GM23338 (cell line): ENCODE measurements around the gene ARID3B. TPM values are rescaled to one million over a fixed set of nuclear protein-coding genes. Genes with fewer than 3 reads are reported as not detected.

Experiments
- ATAC-seq: fragments of 200-7000 bp; cut with Tn5 transposase; 3 replicates; pipeline ENCODE4 v1.9.1; 2020
- DNase-seq: peaks from one replicate; pipeline ENCODE4 v3.0.0-alpha.2; 2015; ENCODE audit warnings: low spot score
- H2AFZ ChIP-seq: fragments of 200-600 bp; sonication (generic); 2 replicates; pipeline ENCODE4 v1.8.0; 2016; ENCODE audit warnings: antibody characterized with exemption, mild to moderate bottlenecking, moderate library complexity
- H3F3A ChIP-seq: fragments of 200-600 bp; sonication (generic); replicated peaks from 2 replicates; pipeline ENCODE4 v1.8.0; 2017; ENCODE audit warnings: antibody characterized with exemption, mixed run types, low read depth
- H3K27ac ChIP-seq: fragments of 200-600 bp; sonication (generic); 2 replicates; pipeline ENCODE4 v1.6.1; 2016; ENCODE audit warnings: low read depth
- H3K27me3 ChIP-seq: fragments of 200-600 bp; sonication (generic); 2 replicates; pipeline ENCODE4 v1.8.0; 2016; ENCODE audit warnings: mild to moderate bottlenecking, mixed run types, moderate library complexity; ENCODE audit not compliant: insufficient read depth
- H3K36me3 ChIP-seq: fragments of 200-600 bp; sonication (generic); 2 replicates; pipeline ENCODE4 v1.8.0; 2016; ENCODE audit warnings: mild to moderate bottlenecking; ENCODE audit not compliant: insufficient read depth
- H3K4me1 ChIP-seq: fragments of 200-600 bp; sonication (generic); 2 replicates; pipeline ENCODE4 v1.8.0; 2016; ENCODE audit warnings: mild to moderate bottlenecking, moderate library complexity; ENCODE audit not compliant: insufficient read depth
- H3K4me2 ChIP-seq: fragments of 200-600 bp; sonication (generic); 2 replicates; pipeline ENCODE4 v1.7.1; 2017; ENCODE audit warnings: mixed run types
- H3K4me3 ChIP-seq: fragments of 200-600 bp; sonication (generic); 2 replicates; pipeline ENCODE4 v1.6.1; 2016; ENCODE audit warnings: mixed run types
- H3K79me2 ChIP-seq: fragments of 200-600 bp; sonication (generic); replicated peaks from 2 replicates; pipeline ENCODE4 v1.8.0; 2017; ENCODE audit warnings: mild to moderate bottlenecking; ENCODE audit not compliant: insufficient read depth
- H3K9me2 ChIP-seq: fragments of 200-600 bp; sonication (generic); 2 replicates; pipeline ENCODE4 v1.8.0; 2017; ENCODE audit not compliant: insufficient read depth
- H4K20me1 ChIP-seq: fragments of 200-600 bp; sonication (generic); replicated peaks from 2 replicates; pipeline ENCODE4 v1.8.0; 2017; ENCODE audit warnings: mild to moderate bottlenecking; ENCODE audit not compliant: insufficient read depth
- H3K27ac Mint-ChIP-seq: 2 replicates; pipeline ENCODE4 v1.8.0; 2020; ENCODE audit warnings: inconsistent platforms, mild to moderate bottlenecking, moderate library complexity, mixed read lengths
- H3K27me3 Mint-ChIP-seq: 3 replicates; pipeline ENCODE4 v1.8.0; 2022; ENCODE audit warnings: low read depth, mild to moderate bottlenecking, moderate library complexity, mixed read lengths, inconsistent platforms; ENCODE audit not compliant: insufficient read depth, poor library complexity
- H3K36me3 Mint-ChIP-seq: 3 replicates; pipeline ENCODE4 v1.8.0; 2021; ENCODE audit warnings: low read depth, mild to moderate bottlenecking, inconsistent platforms, moderate library complexity, mixed read lengths
- H3K4me1 Mint-ChIP-seq: 3 replicates; pipeline ENCODE4 v1.8.0; 2020; ENCODE audit warnings: mild to moderate bottlenecking, inconsistent platforms, mixed read lengths
- H3K4me3 Mint-ChIP-seq: 3 replicates; pipeline ENCODE4 v1.8.0; 2021; ENCODE audit warnings: moderate library complexity, mild to moderate bottlenecking, inconsistent platforms, mixed read lengths
- H3K9me3 Mint-ChIP-seq: 3 replicates; pipeline ENCODE4 v1.8.0; 2020; ENCODE audit warnings: moderate library complexity, mild to moderate bottlenecking, inconsistent platforms, mixed read lengths
- CREB1 ChIP-seq: fragments of 250-450 bp; sonication (Bioruptor Pico); IDR thresholded peaks from 2 replicates; pipeline ENCODE4 v1.5.0; 2020; ENCODE audit warnings: low read depth, mild to moderate bottlenecking, moderate library complexity
- CTCF ChIP-seq, 2 experiments: fragments of 200-600 bp in 1 of 2; sonication (generic) in 1 of 2; conservative IDR thresholded peaks; 2 replicates each; pipeline versions ENCODE4 v1.5.1 to v1.6.1; 2016 to 2017; ENCODE audit warnings: antibody characterized with exemption in 2 of 2, low read depth in 2 of 2, mild to moderate bottlenecking in 2 of 2, moderate library complexity in 1 of 2
- ETS1 ChIP-seq: IDR thresholded peaks from 2 replicates; pipeline ENCODE4 v1.6.1; 2016; ENCODE audit warnings: antibody characterized with exemption
- EZH2 ChIP-seq: fragments of 200-600 bp; sonication (generic); IDR thresholded peaks from one replicate; pipeline ENCODE4 v1.8.0; 2017; ENCODE audit warnings: antibody characterized with exemption, mild to moderate bottlenecking, low read depth; ENCODE audit not compliant: unreplicated experiment
- EZH2phosphoT487 ChIP-seq: fragments of 200-600 bp; sonication (generic); IDR thresholded peaks from one replicate; pipeline ENCODE4 v1.8.1; 2018; ENCODE audit warnings: antibody characterized with exemption; ENCODE audit not compliant: unreplicated experiment
- JUNB ChIP-seq: IDR thresholded peaks from one replicate; pipeline ENCODE4 v1.6.1; 2016; ENCODE audit warnings: antibody characterized with exemption; ENCODE audit not compliant: unreplicated experiment
- NANOG ChIP-seq: IDR thresholded peaks from 2 replicates; pipeline ENCODE4 v1.6.1; 2016; ENCODE audit warnings: antibody characterized with exemption, borderline replicate concordance
- POLR2AphosphoS5 ChIP-seq: IDR thresholded peaks from 2 replicates; pipeline ENCODE4 v1.6.1; 2016; ENCODE audit warnings: antibody characterized with exemption, low read depth
- REST ChIP-seq: IDR thresholded peaks from one replicate; pipeline ENCODE4 v1.6.1; 2018; ENCODE audit warnings: antibody characterized with exemption; ENCODE audit not compliant: unreplicated experiment
- STAT1 ChIP-seq: IDR thresholded peaks from one replicate; pipeline ENCODE4 v1.6.1; 2016; ENCODE audit warnings: antibody characterized with exemption; ENCODE audit not compliant: unreplicated experiment
- ZNF114 ChIP-seq: fragments of 250-450 bp; sonication (Bioruptor Pico); IDR thresholded peaks from 2 replicates; pipeline ENCODE4 v1.5.0; 2020; ENCODE audit warnings: mild to moderate bottlenecking, moderate library complexity
- ZNF331 ChIP-seq: fragments of 250-450 bp; sonication (Bioruptor Pico); IDR thresholded peaks from 2 replicates; pipeline ENCODE4 v1.5.0; 2020; ENCODE audit warnings: low read depth, mild to moderate bottlenecking, moderate library complexity
- ZNF462 ChIP-seq: fragments of 250-450 bp; sonication (Bioruptor Pico); IDR thresholded peaks from 2 replicates; pipeline ENCODE4 v1.5.0; 2020; ENCODE audit warnings: mild to moderate bottlenecking, moderate library complexity
- polyA plus RNA-seq: library from polyadenylated mRNA; unstranded; fragments of >200 nt; fragmentation: Nextera tagmentation; extraction: Ambion mirVana; gene quantifications from 2 replicates; pipeline ENCODE4 v1.2.1, GENCODE V29; 2016
- total RNA-seq: library from RNA; depleted of rRNA; stranded (reverse); fragments of >200 nt; shearing (Covaris generic); gene quantifications from 2 replicates; pipeline ENCODE4 v1.2.3, GENCODE V29; 2014

Gene ARID3B
- total and polyA plus RNA-seq, 2 experiments from 2014 or later = 65.5 to 147 TPM

GRCh38 chr15:74631408-74631807 lies 90.4 kb downstream of the ARID3B start:
- no peaks in the 10 kb centered on the region for H3K4me1 ChIP-seq
- Mint-ChIP-seq H3K4me1 (no peaks in the 10 kb centered on the region), H3K27me3 (peaks cover 15% of the 10 kb centered on the region), H3K4me3 (no peak overlapping the region), H3K9me3 (no peaks in the 10 kb centered on the region), H3K27ac (no peak overlapping the region), H3K36me3 (peaks cover 46% of the 10 kb centered on the region)
- ATAC-seq = no peak
- no peak overlapping the region for H3K4me2 ChIP-seq
- H3K36me3 ChIP-seq = peaks cover 19% of the 10 kb centered on the region; the same call in 1 of the 2 replicates
- no peak overlapping the region for H2AFZ ChIP-seq
- H3K27ac ChIP-seq = no peak overlapping the region
- H3K27me3 ChIP-seq = no peaks in the 10 kb centered on the region
- no peak for DNase-seq
- 0 out of 2 replicates have a peak, but pooled peaks cover 5% of the 10 kb centered on the region for H3K79me2 ChIP-seq
- TF ChIP-seq JUNB (no peak), STAT1 (no peak), POLR2AphosphoS5 (no peak), ZNF331 (CRISPR knock-in tag) (no peak), EZH2 (no peak), ETS1 (no peak), ZNF114 (no peak), ZNF462 (no peak), CREB1 (CRISPR knock-in tag) (no peak), EZH2phosphoT487 (no peak), REST (no peak), CTCF (conservative IDR thresholded peaks at IDR 0.05; ENCODE audit: low read depth in 2 of 2) (no peak), NANOG (no peak)
- H3K9me2 ChIP-seq = no peaks in the 10 kb centered on the region
- no peak overlapping the region for H3K4me3 ChIP-seq
- H4K20me1 ChIP-seq = peaks cover 8% of the 10 kb centered on the region
- 0 out of 2 replicates have a peak, but pooled peaks cover 7% of the 10 kb centered on the region for H3F3A ChIP-seq
